Prostate gland (tissue), 2 donors: ENCODE measurements around the gene TBC1D22A. TPM values are rescaled to one million over a fixed set of nuclear protein-coding genes. Genes with fewer than 3 reads are reported as not detected.
A peak's percentile ranks its signal among the peaks of the same experiment; 100 is the strongest.
"Not testable (repeated sequence)": the region's sequence is repeated elsewhere in the genome, so short reads cannot be mapped to it uniquely, and the experiment has no call there.

Source experiments
- DNase-seq: peaks from one replicate; pipeline ENCODE4 v3.0.0-alpha.2; 2019; ENCODE audit warnings: low spot score
- H3K27ac ChIP-seq, 2 donors: fragments of 200-600 bp; sonication (generic); 2 replicates each; pipeline ENCODE4 v1.5.1; 2017 to 2019
- H3K27me3 ChIP-seq: fragments of 200-600 bp; sonication (generic); replicated peaks from 2 replicates; pipeline ENCODE4 v1.5.1; 2019; ENCODE audit not compliant: insufficient read depth
- H3K36me3 ChIP-seq, 2 donors: fragments of 200-600 bp; sonication (generic); 1 replicate in 1 of 2; 2 replicates in 1 of 2; pipeline versions ENCODE4 v1.5.1 to v1.8.1; 2017 to 2019
- H3K4me1 ChIP-seq: fragments of 200-600 bp; sonication (generic); replicated peaks from 2 replicates; pipeline ENCODE4 v1.5.1; 2019
- H3K4me3 ChIP-seq, 2 donors: fragments of 200-600 bp; sonication (generic); 2 replicates each; pipeline ENCODE4 v1.5.1; 2017 to 2019
- H3K9me3 ChIP-seq: fragments of 200-600 bp; sonication (generic); 2 replicates; pipeline ENCODE4 v1.5.1; 2017
- CTCF ChIP-seq, 4 experiments: fragments of 200-600 bp in 2 of 4; fragments of 450-650 bp in 2 of 4; sonication (generic) in 2 of 4; IDR thresholded peaks; 1 replicate in 3 of 4; 2 replicates in 1 of 4; pipeline ENCODE4 v1.5.1; 2016 to 2019; ENCODE audit warnings: antibody characterized with exemption in 4 of 4, mild to moderate bottlenecking in 2 of 4, moderate library complexity in 2 of 4
- POLR2A ChIP-seq: fragments of 450-650 bp; IDR thresholded peaks from one replicate; pipeline ENCODE4 v1.6.1; 2016; ENCODE audit warnings: antibody characterized with exemption, mild to moderate bottlenecking
- POLR2AphosphoS5 ChIP-seq: sonication (generic); formaldehyde crosslinking; IDR thresholded peaks from one replicate; pipeline ENCODE4 v1.6.1; 2017; ENCODE audit warnings: antibody characterized with exemption
- WGBS: methylation state at CpG from one replicate; pipeline ENCODE4 v1.1.5; 2018; 5-methylcytosine and 5-hydroxymethylcytosine counted together
- intact Hi-C: fragments of 100-400 bp; cut with DNase I; formaldehyde crosslinking; loops from one replicate; pipeline ENCODE4 v1.14.2; 2022
- total RNA-seq, 2 donors: library from RNA; depleted of rRNA; stranded (reverse); fragments of >200 nt; gene quantifications; one replicate each; pipeline ENCODE4 v1.1.0, GENCODE V29; 2016

Gene TBC1D22A
- total RNA-seq, 2 donors from 2014 or later: 16.0 to 30.7 TPM

- no peak for TF ChIP-seq CTCF (IDR thresholded peaks at IDR 0.05)
- TF ChIP-seq POLR2A: no peak
- no peak for TF ChIP-seq POLR2AphosphoS5
- Histone ChIP-seq H3K9me3 (no peaks in the 10 kb centered on the region), H3K36me3 (no peaks in the 10 kb centered on the region), H3K4me1 (no peaks in the 10 kb centered on the region), H3K4me3 (no peak overlapping the region), H3K27me3 (no peaks in the 10 kb centered on the region), H3K27ac (no peak overlapping the region)
- 97% methylated on average over 9 of the region's 9 CpGs for WGBS
- no peak for DNase-seq
- intact Hi-C loops: no loop called here
Observed at GRCh38 chr22:46781291-46781690, 18.8 kb downstream of the TBC1D22A start.

GRCh38 chr22:46782200-46782599, 19.8 kb downstream of the TBC1D22A start:
- H3K27me3 ChIP-seq, H3K4me1 ChIP-seq, H3K9me3 ChIP-seq, DNase-seq, H3K4me3 ChIP-seq, H3K27ac ChIP-seq, H3K36me3 ChIP-seq, intact Hi-C loops: not testable (repeated sequence)
- 93% methylated on average over 10 of the region's 10 CpGs for WGBS

GRCh38 chr22:46783721-46784120, 21.3 kb downstream of the TBC1D22A start:
- Histone ChIP-seq H3K4me1 (no peaks in the 10 kb centered on the region), H3K36me3 (no peaks in the 10 kb centered on the region), H3K4me3 (no peak overlapping the region), H3K9me3 (no peaks in the 10 kb centered on the region), H3K27me3 (no peaks in the 10 kb centered on the region), H3K27ac (no peak overlapping the region)
- intact Hi-C loops: no loop called here
- no peak for DNase-seq
- TF ChIP-seq POLR2AphosphoS5: no peak
- TF ChIP-seq POLR2A: no peak
- TF ChIP-seq CTCF (IDR thresholded peaks at IDR 0.05): no peak
- WGBS: 93% methylated on average over 3 of the region's 3 CpGs

GRCh38 chr22:46788441-46789172, 26.2 kb downstream of the TBC1D22A start:
- H3K27ac ChIP-seq: no peak overlapping the region
- TF ChIP-seq POLR2A (no peak), POLR2AphosphoS5 (no peak), CTCF (IDR thresholded peaks at IDR 0.05) (no peak)
- H3K4me1 ChIP-seq: no peaks in the 10 kb centered on the region
- 72% methylated on average over 9 of the region's 9 CpGs for whole genome bisulfite sequencing
- H3K4me3 ChIP-seq: no peak overlapping the region
- intact Hi-C loops: no loop called here
- H3K36me3 ChIP-seq: no peaks in the 10 kb centered on the region
- H3K27me3 ChIP-seq: no peaks in the 10 kb centered on the region
- H3K9me3 ChIP-seq: no peaks in the 10 kb centered on the region
- peak; percentile 32 for DNase-seq

GRCh38 chr22:46789992-46790391, 27.5 kb downstream of the TBC1D22A start:
- Histone ChIP-seq H3K36me3 (no peaks in the 10 kb centered on the region), H3K27me3 (no peaks in the 10 kb centered on the region), H3K27ac (no peak overlapping the region), H3K4me1 (no peaks in the 10 kb centered on the region), H3K9me3 (no peaks in the 10 kb centered on the region), H3K4me3 (no peak overlapping the region)
- TF ChIP-seq POLR2AphosphoS5 (no peak), POLR2A (no peak), CTCF (IDR thresholded peaks at IDR 0.05) (no peak)
- no peak for DNase-seq
- WGBS: 91% methylated on average over 10 of the region's 10 CpGs
- intact Hi-C loops: no loop called here
